ENCODE data around the gene PDE6G.

PDE6G gene

DNA sequence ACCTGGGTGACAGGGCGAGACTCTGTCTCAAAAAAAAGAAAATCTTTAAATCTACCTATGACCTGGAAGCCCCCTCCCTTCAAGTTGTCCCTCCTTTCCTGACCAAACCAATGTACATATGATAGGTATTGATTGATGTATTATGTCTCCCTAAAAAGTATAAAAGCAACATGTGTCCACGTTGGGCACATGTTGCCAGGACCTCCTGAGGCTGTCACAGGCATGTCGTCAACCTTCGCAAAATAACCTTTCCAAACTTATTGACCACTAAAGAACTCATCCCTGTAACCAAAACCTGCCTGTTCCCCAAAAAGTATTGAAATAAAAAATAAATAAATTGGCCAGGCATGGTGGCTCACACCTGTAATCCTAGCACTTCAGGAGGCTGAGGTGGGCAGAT is 5.7 kb upstream of the PDE6G start:
- no peak for DNase-seq (ENCODE audit: low read depth)

DNA sequence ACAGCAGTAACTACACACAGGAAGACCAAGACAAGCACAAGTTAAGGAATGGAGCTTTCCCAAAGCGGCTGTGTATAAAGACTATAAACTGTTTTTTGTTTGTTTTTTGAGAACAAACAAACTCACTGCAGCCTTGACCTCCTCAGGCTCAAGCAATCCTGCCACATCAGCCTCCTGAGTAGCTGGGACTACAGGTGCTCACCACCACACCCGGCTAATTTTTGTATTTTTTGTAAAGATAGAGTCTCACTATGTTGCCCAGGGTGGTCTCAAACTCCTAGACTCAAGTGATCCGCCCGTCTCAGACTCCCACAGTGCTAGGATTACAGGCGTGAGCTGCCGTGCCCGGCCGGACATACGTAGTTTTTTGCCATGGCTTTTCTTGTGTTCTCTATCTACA is 4.1 kb upstream of the PDE6G start:
- DNase-seq (ENCODE audit: low read depth) = no peak

DNA sequence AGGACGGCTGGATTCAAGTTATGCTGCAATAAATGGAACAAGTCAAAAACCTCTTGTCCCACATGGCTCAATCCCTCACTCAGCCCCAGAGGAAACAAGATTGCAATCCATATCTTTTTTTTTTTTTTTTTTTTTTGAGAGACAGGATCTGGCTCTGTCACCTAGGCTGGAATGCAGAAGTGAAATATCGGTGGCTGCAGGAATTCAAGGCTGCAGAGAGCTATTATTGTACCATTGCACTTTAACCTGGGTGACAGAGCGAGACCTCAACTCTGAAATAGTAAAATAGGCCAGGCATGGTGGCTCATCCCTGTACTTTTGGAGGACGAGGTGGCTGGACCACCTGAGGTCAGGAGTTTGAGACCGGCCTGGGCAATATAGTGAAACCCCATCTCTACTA is 2.7 kb upstream of the PDE6G start:
- no peak for DNase-seq (ENCODE audit: low read depth)

DNA sequence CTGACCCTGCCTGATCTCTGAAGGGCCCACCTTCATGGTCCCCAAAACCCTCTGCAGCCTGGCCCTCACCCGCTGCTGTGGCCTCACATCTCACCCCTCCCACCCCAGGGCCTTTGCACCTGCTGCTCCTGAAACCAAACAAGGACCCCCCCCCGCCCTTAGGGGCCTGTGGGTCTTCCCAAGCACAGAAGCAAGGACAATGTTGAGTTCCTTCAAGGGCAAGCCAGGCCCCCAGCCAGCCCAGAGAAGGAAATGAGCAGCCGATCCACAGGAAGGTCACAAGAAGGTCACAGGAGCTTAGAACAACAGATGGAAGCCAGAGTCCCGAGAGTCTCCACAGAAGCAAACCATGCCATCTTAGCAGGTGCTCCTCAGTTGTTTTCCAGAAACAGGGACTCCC is 493 bp upstream of the PDE6G start:
- DNase-seq (ENCODE audit: low read depth) = no peak

DNA sequence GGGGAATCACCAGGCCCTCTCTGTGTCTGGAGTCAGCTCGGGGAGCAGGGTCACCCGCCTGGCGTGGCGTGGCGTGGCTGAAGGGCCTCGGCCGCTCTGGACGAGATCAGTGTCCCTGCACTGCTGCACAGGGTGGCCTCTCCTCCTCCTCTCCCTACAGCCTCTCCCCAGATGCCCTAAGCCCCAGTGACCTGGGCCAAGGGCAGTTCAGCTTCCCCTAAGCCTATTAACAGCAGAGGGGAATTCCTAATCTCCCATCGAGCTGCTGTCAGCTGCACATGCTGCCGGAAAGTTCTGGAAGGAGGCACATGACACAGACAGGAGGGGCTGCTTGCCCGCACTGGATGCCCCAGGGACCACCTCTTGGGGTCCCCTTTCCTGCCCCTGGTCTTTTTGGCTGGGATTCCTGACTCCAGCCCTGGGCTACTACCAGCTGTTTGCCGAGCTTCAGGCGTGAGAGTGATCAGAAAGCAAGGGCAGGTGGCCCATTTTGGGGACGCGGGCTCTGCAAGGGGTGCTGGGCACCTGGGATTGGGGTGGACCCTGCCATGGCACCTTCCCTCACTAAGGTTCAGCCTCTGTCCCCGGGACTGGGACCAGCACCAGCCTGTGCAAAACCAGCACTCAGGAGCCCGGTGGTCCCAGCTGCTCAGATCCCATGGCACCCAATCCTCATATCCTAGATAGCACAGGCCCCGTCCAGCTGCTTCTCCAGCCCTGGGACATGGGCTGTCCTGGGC is 794 bp downstream of the PDE6G start:
- DNase-seq (ENCODE audit: low read depth) = no peak

DNA sequence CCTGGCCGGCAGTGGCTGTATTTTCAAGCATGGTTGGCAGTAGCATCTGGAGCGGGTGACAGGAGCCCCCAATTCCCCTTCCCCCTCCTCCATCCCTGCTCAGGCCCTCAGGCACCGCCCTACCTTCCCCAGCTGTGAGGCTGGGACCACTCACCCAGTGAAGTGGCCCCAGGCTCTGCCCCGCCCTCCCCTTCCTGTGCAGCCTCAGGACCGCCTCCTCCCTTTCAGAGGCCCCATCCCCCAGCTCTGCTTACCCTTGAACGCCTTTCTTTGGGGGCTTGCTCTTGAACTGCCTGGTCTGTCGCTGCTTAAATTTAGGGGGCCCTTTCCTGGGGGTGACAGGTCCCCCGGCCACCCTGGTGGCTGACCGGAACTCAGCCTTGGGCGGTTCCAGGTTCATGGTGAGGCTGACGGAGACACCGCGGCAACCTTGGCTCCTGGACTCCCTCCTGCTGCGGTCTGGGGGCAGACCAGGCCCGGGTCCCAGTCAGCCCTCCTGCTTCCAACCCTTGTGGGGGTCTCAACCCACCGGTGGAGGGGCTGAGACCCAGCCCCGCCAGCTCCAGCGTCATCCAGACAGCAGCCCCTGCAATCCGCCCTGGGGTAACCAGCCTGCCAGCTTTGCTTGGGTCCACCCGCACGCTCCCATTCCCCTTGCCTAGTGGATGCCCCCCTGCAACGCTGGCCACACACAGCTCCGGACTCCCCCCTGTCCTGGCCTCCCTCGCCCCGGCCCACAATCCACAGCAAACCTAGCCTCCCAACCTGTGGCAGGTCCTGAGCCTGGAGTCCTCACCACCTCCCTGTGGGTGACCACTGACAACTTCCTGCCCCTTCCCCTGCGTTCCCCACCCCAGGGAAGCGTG is 3.2 kb downstream of the PDE6G start:
- no peak for DNase-seq (ENCODE audit: low read depth)

DNA sequence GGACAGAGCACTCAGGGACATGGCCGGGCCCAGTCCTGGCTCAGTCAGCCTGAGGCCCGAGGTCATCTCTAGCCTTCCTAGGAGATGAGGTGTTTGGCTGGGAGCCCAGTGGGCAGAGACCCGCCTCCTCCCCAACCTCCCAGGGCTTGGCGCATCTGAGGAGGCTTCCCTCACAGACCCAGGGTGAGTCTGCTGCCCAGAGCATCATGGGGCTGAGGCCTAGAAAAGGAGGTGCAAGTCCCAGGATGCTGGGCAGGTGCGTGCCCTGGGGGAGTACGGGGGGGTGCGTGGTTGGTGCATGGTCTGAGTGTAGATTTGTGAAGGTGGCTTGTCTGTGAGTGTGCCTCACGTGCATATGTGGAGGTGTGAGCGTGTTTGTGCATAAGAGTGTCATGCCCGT is 4.7 kb downstream of the PDE6G start:
- no peak for DNase-seq (ENCODE audit: low read depth)

DNA sequence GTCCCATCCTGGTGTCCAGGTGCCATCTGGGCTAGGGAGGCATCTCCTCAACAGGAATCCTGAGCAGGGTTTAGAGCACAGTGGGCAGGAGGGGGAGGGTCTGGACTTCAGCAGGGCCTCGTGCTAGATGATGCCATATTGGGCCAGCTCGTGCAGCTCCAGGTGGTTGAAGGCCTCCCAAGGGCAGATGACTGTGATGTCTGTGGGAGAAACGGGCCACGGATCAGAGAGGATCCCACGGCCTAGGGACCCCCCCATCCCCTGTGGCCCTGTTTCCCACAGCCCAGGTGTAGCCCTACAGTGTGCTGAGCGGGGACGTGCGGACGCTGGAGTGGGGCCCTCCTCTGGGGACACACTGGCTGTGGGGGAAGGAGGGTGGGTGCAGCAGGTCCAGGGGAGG is 5.4 kb downstream of the PDE6G start:
- no peak for DNase-seq (ENCODE audit: low read depth)

DNA sequence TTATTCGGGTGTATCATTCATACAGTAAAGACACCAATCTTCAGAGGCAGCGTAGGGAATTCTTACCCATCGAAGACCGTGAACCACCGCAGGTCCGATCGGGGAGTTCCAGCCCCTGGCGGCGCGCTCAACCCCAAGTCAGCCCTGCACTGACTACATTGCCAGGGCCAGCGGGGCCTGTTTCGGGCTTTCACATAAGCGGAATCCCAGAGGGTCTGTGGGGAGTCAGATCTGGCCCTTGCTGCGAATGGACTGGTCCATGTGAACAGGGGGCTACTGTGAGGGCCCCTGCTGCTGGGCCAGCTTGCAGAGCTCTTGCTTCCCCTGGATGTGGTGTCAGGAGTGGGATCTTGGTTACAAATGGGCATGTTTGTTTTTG is 7.6 kb downstream of the PDE6G start:
- no peak for DNase-seq (ENCODE audit: low read depth)

DNA sequence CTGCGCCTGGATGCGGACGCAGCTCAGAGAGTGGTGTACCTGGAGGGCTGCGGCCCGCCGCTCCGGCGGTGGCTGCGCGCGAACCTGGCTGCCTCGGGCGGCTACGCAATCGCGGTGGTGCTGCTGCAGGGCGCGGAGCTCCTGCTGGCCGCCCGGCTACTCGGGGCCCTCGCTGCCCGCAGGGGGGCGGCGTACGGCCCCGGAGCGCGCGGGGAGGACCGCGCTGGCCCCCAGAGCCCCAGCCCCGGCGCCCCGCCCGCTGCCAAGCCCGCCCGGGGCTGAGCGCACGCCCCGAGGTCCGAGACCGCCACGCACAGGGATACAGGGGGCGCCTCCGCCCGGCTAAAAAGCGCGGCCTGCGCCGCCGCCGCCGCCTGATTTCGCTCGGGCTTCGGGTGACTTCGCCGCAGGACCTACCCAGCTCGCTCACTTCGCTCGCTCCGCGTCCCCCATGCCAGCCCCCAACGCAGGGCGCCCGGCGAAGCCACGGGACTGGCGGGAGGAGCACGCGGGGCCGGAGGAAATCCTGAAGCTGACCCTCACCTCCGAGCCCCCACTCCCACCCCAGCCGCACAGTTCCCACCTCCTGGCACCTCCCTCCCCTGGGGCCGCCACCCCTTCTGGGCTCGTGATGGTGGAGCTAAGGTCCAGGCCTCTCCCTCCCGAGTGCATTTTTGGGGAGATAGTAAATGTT is 8.2 kb downstream of the PDE6G start:
- DNase-seq (ENCODE audit: low read depth) = no peak

DNA sequence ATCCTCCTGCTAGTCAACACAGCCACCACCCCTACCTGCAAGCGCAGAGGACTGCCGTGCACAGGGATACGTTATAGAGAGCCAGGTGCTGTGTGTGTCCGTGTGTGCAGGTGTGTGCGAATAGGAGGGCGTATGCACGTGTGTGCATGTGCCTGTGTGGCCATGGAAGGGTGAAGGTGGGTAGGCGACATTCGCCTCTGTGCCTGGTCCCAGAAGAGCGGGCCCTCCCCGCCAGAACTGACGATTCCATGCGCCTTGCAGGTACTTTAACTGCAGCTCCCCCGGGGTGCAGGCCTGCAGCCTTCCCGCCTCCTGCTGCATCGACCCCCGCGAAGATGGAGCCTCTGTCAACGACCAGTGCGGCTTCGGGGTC is 8.7 kb downstream of the PDE6G start:
- no peak for DNase-seq (ENCODE audit: low read depth)

DNA sequence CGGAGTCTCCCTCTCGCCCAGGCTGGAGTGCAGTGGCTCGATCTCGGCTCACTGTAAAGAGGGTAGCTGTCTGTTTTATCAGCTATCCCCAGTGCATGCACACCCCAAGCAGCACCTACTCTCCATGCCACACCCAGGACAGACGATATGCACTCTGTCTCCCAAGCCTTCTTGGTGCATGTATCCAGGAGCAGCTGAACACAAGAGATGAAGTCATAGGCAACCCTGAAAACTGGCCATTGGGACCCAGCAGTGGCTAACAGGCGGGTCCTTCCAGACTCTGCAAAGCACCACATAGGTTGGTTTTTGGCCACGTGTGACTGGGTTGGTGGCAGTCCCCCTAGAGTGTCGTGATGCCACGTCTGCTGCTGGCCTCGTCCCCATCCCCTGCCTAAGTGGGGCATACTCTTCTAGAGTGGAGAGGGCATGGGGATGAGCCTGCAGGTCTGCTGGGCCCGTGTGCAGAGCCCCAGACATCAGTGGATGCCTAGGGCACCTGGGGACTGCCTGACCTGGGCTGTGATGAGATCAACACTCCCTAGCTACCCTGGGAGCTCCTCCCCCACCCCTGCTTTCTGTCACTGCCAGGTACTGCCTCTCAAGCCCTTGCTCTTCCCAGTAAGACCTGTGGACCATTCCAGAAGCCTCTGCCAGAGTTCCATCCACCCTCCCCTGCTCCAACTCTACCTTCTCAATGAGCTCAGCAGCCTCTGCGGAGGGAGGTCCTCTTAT is 9.3 kb downstream of the PDE6G start:
- no peak for DNase-seq (ENCODE audit: low read depth)

DNA sequence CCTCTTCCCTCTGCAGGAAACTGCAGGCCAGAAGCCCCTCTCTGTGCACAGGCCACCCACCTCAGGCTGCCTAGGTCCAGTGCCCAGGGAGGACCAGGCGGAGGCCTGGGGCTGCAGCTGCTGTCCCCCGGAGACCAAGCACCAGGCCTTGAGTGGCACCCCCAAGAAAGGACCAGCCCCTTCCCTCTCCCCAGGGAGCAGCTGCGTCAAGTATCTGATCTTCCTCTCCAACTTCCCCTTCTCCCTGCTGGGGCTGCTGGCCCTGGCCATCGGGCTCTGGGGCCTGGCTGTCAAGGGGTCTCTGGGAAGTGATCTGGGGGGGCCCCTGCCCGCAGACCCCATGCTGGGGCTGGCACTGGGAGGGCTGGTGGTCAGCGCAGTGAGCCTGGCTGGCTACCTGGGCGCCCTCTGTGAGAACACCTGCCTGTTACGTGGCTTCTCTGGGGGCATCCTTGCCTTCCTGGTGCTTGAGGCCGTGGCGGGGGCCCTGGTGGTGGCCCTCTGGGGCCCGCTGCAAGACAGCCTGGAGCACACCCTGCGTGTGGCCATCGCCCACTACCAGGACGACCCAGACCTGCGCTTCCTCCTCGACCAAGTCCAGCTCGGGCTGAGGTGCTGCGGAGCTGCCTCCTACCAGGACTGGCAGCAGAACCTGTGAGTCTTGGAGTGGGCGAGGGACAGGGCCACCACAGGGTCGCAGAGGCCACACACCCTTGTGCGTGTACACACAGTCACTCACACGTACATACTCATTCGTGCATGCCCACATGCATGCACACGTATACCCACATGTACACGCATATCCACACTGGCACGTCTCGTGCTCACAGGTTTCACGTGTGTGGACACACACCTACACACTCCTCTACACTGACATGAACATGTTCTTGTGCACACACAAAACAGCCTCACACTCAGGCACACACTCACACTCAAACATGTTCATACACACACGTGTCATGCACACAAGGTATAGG is 11.1 kb downstream of the PDE6G start:
- DNase-seq (ENCODE audit: low read depth) = no peak

DNA sequence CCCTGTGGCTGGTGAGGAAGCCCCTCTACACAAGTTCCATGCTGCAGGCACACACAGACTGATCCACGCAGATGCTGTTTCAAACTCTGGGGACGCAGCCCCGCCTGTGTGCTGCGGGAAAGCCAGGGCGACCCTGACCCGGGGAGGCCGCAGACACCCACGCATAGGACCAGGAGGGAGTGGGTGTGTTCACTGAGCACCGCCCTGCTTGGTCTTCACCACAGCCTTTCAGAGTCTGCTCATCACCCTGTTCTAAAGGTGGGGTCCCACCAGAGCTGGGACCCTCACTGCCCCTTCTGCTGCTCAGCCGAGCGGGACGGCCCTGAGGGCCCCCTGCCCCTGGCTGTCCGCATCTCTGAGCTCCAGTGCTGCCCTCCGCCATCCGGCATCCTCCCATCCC is 11.8 kb downstream of the PDE6G start:
- DNase-seq (ENCODE audit: low read depth) = no peak

DNA sequence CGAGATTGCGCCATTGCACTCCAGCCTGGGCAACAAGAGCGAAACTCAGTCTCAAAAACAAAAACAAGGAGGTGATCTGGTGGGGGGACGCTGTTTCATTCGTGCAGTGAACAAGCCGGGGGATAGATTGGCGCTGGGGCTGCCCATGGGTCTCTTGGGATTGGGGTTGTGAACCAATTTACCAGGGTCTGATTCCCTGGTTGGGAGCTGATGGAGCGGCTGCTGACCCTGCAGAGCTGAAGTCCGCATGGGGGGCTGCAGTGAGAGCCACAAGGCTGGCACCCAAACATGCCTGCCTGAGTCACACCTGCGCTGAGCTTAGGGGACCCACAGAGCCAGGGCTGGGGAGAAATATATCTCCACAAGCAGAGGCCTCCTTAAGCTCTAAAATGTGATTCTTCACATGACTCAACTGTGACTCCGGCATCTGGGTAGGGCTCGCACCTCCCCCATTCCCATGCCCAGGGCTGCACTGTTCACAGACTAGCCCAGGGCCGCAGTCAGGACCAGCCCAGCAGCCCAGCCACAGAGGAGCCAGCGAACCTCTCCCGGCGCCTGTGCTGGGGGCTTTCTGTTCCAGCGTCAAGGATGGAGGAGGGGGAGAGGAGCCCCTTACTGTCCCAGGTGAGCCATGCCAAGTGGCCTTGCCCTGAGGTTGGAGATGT is 14.4 kb downstream of the PDE6G start:
- DNase-seq (ENCODE audit: low read depth) = no peak

DNA sequence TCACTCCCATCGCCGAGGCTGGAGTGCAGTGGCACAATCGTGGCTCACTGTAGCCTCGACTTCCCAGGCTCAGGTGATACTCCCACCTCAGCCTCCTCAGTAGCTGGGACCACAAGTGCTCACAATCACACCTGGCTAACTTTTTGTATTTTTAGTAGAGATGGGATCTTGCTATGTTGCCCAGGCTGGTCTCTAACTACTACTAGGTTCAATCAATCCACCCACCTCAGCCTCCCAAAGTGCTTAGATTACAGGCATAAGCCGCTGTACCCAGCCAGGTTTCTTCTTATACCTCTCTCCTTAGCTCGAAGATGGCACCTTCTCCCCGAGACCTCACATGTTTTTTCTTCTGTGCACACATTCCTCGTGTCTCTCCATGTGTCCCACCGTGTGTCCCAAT is 16.3 kb downstream of the PDE6G start:
- DNase-seq (ENCODE audit: low read depth) = no peak

DNA sequence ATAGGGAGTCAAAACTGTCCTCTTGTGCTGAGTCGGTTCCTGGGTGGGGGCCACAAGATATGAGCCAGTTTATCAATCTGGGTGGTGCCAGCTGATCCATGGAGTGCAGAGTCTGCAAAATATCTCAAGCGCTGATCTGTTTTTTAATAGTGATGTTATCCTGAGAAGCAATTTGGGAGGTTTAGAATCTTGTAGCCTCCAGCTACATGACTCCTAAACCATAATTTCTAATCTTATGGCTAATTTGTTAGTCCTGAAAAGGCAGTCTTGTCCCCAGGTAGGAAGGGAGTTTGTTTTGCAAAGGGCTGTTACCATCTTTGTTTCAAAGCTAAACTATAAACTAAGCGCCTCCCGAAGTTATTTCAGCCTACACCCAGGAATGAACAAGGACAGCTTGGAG is 17.7 kb downstream of the PDE6G start:
- DNase-seq (ENCODE audit: low read depth) = no peak

DNA sequence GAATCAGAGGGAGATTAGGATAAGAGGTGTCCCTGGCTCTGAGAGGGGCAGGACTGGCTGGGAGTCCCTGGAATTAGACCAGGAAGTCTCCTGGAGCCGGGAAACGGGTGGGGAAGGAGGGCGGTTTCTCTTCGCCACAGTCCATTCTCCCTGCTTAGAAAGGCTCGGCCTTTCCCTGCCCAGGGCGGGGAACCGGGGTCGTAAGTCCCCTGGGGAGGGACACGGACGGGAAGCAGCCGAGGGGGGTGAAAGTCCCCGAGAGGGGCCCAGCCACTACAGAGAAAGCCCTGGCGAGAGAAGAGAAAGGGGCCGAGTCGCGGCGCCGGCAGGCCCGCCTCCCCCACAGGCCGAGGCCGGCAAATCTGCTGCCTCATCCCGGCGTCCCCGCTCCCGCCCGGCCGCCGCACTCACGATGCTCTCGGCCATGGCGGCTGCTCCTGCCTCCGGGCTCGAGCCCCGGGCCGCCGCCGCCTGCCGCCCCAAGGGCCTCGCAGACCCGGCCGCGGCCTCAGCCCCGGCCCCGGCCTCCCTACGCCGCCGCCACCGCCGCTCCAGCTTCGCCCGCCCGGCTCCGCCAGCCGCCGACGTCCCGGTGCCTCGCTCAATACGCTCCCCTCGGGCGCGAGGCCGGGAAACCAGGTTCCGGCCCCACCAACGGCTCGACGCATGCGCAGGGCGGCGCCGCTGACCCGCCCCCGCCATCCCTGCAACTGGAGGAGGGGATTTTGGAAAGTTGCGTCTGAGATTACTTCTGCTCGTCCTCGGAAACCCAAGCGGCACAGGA is 19.6 kb downstream of the PDE6G start, which contains the start of the genes NPLOC4 and TSPAN10:
NPLOC4 (minus strand) TSS at position 608 of the 784 bp plus-strand sequence; CDS start at position 426, 182 bp downstream.
TSPAN10 (plus strand) TSS at position 692 of the 784 bp plus-strand sequence. CDS start 5,217 bp downstream, outside the sequence.
- peak; percentile 80 for DNase-seq (ENCODE audit: low read depth)

DNA sequence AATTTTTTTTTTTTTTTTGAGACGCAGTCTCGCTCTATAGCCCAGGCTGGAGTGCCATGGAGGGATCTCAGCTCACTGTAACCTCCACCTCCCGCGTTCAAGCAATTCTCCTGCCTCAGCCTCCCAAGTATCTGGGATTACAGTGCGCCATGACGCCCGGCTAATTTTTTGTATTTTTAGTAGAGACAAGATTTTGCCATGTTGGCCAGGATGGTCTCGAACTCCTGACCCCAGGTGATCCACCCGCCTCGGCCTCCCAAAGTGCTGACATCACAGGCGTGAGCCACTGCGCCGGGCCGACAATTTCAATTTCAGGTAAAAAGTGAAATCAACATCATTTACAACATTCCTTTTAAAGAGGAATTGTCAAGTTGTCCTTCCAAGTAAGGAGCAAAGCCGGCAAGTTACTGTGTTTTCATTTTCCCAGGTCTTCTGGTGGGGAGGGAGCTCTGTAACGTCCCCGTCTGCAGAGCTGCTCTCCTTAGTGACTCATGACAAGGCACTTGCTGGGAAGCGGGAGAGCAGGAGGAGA is 20.3 kb downstream of the PDE6G start:
- no peak for DNase-seq (ENCODE audit: low read depth)

Measured in stimulated activated CD4-positive, alpha-beta T cell treated with anti-CD3 and anti-CD28 coated beads, Interleukin-2, amount 100 ng/mL, for 4 hours (primary cell).